Stimulated activated CD8-positive, alpha-beta memory T cell treated with anti-CD3 and anti-CD28 coated beads, Interleukin-2, amount 100 ng/mL, for 48 hours (primary cell): ENCODE measurements around the gene RHBDL3.

Source experiments
- DNase-seq, 2 donors: peaks; one replicate each; pipeline ENCODE4 v3.0.0-alpha.2; 2020; ENCODE audit warnings: low read depth in 2 of 2

The RHBDL3 gene

DNA sequence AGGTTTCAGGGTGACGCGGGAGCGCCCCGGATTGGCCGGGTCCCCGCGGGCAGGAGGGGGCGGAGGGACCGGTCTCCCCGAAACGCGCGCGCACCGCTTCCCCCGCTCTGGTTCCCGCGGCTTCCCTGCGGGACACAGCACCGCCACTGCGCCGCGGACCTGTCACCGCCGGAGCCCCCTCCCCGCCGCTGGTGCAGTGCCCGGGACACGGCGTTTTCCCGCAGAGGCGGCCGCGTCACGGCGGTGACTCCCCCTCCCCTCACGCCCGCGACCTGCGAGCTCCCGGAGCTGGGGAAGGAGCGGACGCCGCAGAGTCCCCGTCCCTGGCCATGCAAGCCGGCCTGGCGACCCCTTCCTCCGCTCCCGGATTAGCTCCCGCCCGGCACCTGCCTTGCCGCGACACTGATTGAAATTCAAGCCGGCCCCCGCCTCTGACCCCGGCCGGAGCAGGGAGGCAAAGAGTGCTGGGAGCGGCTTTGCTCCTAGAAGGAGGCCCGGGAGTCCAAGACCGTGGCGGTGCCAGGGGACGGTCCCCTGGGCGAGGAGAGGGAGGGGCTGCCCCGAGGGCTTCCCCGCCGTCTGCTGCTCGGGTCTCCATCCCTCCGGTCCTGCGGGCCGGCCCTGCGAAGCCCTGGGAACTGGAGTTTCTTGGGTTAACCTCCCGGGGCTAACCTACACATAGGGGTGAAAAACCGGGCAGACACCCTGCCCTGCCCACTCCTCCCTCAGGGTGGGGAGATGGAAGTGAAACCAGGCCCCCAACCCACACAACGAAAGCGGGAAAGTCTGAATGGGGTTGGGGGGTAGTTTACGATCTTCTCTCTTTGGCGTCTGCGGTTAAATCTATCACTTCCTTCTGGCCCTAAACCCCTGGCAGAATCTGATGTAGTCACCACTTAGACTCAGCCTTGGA lies 1.0 kb downstream of the RHBDL3 start:
- DNase-seq = peak in 1 of 2 donors; percentile 15

DNA sequence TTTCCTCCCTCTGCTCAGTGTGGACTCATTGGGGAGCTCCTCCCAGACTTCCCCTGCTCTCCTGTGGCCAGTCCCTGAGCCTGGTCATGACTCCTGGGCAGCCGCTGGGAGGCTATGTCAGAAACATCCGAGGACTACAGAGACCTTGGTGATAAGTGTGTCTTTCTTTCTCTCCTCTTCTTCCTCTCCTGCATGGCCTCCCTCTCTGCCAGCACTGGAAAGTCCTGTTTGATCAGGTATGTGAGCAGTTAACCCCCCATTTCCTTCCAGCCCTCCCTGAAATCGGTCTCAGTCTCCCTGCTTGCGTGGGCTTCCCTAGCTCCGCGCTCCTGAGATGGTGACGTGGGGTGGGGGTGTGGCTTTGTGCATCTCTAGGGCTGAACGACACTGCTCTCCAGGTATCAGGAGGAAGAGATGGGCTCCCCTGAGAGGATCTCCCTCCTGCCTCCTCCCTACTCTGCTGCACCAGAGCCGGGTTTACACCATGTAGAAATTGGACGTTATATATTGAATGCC lies 2.1 kb downstream of the RHBDL3 start:
- no peak for DNase-seq

DNA sequence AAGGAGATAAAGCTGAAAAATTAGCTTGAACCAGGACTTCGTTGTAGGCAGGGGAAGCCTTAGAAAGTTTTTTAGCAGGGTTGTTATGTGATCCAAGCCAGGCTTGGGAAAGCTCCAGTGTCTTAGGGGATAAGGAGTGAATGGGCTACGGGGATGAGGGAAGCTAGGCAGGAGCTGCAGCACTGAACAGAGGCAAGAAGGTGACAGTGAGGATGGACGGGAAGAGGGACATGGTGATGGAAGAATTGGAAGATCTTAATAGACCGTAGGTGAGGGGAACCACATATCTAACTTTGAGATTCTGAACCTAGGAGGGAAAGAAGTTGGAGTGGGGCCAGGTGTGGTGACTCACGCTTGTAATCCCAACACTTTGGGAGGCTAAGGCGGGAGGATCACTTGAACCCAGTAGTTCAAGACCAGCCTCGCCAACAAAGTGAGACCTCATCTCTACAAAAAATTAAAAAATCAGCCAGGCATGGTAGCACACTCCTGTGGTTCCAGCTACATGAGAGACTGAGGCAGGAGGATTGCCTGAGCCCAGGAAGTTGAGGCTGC lies 3.2 kb downstream of the RHBDL3 start:
- no peak for DNase-seq

DNA sequence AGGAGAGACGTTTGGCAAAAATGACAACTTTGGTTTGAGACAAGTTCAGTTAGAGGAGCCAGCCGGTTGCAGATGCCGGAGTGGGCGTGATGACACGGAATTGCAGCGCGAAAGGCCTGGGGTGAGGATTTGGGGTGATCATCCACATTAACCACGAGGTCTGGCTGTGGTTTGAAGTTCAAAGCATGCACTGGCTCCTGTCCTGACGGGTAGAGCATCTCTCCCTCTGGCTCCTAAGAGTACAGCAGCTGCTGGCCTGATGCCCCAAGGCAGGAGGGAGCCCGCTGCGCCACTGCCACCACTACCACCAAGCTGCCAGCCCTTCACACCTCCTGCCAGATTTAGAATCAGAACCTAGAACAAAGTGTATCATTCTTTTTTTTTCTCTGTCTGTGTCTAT lies 3.7 kb downstream of the RHBDL3 start:
- no peak for DNase-seq

DNA sequence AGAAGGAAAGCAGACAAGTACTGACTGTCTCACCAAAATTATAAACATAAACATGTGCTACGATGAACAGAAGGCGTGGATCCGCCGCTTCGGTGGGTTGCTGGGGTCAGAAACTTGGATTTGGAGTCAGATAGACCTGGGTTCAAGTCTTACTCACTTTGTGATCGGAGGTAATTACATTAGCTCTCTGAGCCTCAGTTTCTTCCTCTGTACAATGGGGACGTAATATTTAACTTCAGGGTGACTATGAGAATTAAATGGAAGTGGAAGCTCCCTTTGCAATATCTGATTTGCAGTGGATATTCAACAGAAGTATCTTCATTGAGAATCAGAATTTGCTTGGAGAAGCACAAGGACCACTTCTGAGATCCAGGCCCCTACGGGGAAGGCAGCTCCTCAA lies 6.2 kb downstream of the RHBDL3 start:
- no peak for DNase-seq

DNA sequence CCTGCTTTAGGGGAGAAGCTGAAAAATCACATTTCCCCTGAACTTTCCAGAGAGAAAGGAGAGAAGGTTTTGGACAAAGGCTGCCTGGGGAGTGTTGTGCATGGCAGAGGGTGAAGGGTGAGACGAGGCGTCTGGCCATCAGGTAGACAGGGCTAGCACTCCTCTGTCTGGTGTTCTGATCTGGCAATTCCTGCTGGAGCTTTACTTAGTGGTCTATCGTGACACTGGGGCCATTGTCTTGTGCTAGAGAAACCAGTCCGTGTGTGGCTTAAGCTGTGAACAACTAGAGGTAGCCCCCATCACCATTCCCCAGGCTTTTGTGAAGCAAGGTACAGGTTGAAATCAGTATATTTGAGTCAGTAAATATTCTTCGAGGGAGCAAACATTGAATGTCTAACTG lies 8.5 kb downstream of the RHBDL3 start:
- no peak for DNase-seq

DNA sequence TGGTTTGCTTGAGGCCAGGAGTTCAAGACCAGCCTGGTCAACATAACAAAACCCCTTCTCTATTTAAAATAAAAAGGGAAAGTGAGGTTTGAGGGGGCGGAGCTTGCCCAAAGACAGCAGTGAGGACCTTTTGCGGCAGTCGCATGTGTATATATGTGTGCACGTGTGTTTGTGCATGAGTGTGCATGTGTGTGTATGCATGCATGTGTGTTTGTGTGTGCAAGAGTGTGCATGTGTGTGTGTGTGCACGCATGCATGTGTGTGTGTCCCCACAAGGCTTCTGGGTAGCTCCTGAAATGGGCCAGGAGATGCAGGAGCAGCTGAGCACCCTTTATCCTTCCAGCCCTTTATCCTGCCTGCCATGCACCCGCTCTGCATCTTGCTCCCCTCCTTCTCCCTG lies 9.0 kb downstream of the RHBDL3 start:
- DNase-seq = no peak

DNA sequence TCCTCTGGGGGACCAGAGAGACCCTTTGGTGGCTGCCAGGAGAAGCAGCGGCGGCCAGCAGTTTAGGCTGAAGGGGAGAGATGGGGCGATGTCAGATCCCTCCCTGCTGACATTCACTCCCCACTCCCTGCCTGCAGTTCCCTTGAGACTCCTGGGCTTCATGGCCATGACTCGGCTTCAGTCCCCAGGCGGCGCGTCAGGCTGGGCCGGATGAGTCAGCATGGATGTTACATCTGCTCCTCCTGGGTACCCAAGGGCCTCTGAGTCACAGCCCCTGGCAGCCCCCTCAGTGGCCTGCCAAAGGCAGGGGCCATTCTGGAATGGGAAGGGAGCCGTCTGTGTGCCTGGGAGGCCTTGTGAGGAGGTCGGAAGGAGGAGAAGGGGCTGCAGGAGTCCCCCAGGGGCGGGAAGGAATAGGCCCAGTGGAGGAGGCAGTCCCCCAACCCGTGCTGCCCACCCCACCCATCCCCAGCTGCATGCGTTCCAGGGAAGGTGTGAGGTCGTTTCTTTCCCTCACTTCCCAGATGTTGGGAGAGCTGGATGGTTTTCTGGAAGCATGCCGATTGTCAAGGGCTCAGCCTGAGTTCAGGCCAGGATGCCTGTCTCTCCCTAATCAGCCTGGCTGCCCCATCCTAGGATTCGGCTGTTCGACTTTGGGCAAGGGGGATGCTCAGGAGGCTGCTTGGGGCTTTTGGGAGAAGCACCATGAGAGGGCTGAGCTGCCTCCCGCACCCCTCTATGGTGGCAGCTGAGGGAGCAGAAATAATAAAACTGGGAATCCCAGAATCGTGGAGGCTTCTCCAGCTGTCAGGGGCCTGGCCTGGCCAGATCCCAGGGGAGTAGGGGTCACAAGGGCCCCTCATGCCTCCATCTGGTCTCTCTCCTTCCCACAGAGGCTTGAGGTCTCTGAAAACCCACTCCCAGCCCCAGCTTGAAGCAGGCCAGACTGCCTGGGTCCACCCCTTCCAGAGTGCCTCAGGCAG lies 9.7 kb downstream of the RHBDL3 start:
- no peak for DNase-seq

DNA sequence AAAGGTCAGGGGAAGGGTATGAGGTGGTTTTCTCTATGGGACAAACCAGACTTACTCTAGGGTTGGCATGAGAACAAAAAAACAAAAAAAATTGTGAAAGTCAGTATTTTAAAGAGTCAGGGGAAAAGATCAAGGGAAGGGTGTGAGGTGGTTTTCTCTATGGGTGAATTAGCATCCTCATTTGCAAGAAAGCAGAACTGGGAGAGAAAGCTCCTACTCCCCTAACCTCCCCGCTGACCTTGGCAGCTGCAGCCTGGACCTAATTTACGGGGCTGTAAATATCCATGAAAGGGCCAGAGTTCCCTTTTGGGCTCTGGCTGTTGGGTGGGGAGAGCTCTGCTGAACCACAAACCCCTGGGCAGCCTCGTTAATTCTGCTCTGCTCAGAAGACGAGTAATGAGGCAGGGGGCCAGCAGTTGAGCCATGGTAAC lies 10.6 kb downstream of the RHBDL3 start:
- DNase-seq = no peak

DNA sequence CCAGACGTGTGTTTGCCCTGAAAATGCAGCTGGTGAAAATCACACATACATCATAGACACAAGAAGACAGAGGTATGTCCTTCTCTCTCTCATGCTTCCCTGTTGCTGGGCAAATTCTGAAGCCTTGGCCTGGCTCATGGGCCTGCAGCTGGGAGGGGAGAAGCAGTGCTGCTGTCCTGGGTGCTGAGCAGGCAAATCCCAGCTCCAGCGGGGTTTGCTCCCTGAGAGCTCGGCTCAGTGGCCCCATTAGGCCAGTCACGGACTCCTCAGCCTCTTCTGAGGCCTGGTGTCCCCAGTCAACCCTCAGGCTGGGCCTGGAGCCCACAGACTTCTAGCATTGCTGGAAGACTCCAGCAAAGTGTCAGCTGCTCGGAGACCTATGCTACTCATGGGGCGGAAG lies 11.7 kb downstream of the RHBDL3 start:
- no peak for DNase-seq

DNA sequence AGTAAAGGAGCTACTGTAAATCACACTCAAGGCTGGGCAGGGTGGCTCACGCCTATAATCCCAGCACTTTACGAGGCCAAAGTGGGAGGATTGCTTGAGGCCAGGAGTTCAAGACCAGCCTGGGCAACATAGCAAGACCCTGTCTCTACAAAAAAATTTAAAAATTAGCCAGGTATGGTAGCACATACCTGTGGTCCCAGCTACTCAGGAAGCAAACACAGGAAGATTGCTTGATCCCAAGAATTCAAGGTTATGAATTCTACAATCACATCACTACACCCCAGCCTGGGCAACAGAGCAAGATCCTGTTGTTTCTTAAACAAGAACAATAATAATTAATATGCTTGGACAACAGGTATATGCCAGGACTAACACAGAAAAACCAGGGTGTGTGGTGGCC lies 13.2 kb downstream of the RHBDL3 start:
- DNase-seq = no peak

DNA sequence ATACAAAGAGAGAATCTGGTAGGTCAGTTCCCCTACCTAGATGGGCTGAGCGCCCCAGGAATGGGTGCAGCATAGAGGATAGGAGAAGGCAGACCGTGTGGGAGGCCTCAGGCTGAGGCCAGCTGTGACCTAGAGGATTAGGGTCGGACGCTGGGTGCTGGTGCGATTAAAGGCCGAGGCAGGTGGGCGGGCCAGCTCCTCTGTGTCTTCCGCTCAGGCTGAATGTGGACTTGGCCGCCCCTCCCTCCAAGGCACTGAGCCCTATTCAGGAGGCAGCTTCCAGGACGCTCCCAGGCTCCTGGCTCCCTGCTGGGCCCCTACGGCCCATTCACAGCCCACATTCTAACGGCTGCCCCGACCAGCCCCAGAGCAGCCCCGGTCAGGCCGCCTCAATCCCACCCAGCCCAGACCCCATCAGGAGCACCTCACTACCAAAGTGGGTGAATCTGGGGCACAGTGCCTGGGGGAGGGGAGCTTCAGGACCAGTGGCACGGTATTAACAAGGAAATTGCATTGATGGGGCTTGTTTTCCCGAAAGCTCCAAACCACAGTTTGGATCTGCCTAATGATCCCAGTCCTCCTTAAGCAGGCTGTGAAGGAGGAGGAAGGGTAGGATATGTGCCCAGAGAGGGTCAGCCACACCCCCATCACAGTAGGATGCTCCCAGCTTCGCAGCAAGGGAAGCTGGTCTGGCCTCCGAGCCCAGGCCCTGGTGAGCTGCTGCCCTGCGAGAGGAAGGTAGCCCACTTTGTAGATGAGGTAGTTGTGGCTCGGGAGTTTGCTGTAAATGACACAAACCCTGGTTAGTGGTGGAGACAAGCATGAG lies 14.5 kb downstream of the RHBDL3 start:
- no peak for DNase-seq

DNA sequence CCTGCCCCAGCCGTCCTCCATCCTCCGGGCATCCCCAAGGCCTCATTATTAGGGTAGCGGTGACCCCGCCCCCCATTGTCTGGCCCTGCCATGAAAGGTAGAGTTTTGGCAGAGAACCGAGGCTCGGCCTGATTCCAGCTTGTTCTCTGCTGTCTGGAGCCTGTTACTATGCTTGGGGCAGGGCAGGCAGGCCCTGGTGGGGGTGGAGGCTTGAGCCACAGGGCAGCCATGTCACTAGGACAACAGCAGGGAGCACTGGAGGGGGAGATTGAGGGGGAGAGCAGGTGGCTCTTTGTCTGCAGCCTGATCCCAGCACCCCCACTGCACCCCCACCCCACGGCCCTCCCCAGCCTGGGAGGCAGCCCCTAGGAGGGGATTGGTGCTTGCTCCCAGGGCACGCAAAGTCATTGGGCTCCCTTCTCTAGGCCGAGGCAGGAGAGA lies 15.4 kb downstream of the RHBDL3 start:
- no peak for DNase-seq

DNA sequence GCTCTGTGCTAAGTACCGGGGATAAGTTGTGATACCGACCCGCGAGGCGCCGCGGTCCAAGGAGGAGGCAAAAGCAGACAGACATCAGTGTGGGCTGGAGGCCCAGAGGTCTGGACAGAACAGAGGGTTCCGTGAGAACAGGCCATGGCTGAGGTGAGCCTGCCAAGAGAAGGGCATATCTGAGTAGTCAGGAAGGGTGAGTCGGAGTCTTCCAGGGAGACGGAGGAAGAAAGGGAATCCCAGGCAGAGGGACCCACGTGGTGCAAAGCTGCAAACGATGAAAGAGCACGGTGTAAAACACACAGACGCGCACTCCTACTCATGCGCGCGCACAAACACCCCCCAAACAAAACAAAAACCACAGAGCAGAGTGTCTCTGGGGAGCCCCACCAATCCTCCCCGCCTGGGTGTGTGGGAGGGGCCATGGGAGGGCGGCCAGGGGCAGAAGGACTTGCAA lies 18.1 kb downstream of the RHBDL3 start:
- no peak for DNase-seq

DNA sequence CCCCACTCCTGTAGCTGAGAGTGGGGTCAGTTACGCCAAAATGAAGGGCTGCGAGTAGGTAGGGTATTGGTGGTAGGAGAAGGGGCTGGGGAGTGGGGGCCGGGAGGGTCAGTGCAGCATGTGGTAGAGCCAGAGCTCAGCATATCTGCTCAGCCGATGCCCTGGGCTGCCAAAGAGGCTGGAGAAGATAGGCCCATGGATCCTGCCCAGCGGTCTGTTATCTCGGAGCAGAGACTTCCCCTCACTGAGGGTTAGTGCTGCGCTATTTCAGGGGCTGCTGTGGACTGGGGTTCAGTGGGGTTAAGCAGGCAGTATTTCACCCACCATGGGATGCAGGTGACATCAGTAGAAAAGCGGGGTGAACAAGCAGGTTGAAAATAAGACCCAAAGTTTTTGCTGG lies 19.7 kb downstream of the RHBDL3 start:
- no peak for DNase-seq

DNA sequence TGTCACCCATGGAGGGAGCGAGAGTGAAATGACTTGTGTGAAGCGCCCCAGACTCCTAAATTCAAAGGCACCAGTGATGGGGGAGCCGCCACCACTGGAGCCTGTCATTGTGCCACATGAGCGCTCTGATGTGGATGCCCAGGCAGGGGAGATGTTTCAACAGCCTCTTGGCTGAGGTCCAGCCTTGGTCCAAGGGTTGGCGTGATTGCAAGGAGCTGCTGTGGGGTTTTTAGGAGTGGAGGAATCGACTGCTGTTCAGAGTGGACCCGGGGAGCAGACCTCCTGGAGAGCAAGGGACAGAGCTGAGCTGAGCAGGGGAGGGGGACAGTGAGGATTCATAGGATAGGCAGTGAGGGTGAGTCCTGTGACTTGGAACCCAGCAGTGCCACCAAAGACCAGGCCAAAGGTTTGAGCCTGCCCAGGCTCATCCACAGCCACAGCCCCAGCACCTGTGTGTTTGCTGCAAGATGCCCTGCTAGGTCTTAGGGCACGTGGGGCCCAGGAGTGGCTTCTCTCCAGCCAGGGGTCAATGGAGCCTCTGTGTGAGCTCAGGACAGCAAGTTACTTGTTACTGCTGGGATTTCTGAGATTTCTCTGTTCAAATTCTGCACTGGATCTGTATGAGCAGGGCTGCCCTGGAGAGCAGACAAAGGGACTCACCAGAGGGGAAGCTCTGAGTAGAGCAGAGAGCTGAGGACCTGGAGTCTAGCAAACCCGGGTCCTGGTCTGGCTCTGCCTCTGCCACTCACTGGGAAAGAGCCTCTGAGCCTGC lies 20.3 kb downstream of the RHBDL3 start:
- DNase-seq = no peak

DNA sequence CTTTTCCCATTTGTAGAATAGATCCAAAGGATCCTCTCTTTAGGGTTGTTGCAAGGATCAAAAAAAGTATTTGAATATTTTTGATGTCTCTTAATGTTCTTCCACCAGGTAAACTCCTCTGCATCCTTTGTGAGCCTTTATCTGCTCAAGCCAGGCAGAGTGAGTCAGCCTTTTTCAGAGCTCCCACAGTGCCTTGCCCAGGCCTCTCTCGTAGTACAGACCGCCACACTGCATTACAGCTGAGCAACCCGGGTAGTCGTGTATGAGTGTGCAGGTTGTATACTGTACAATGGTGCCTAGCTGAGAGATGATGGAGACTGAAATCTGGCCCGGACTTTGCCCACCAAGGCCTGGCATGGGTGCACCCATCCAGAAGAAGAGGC lies 20.9 kb downstream of the RHBDL3 start:
- no peak for DNase-seq

DNA sequence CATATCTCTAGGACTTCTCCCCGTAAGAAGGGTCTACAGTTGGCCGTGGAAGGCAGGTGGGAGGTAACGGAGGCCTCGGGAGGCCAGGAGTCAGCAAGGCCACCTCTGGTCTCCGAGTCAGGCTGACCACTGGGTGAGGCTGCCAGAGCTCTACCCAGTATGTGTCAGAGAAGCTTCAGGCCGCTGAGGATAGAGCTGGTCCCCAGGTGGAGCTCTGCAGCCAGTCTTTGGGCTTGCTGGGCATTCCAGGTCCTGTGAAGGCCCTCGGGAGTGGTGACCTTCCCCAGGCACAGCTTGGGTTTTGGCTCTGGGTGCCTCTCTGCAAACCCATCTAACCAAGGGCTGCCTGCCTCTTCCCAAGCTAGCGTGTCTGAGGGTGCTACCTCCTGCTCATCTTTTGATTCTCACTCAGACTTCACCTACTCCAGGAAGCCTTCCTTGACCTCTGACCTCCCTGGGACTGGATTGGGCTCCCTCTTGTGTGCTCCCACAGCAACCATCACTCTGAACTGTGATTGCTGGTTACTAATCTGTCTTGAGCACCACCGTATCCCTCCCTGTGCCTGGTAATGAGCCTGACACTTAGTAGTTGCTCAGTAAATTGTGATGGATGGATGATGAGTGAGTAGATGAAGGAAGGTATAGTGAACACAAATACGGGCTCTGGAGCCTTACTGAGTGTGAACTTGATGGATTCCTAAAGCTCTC lies 22.3 kb downstream of the RHBDL3 start:
- DNase-seq = no peak

DNA sequence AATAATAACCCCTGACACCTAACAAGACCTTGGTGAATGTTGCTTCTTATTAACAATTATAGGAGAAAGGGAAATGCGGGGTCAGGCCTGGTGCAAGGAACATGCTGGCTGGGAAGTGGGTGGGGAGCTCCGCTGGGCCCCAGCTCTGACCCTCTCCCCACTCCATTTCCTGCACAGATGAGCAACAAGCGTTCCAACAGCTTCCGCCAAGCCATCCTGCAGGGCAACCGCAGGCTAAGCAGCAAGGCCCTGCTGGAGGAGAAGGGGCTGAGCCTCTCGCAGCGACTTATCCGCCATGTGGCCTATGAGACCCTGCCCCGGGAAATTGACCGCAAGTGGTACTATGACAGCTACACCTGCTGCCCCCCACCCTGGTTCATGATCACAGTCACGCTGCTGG lies 23.0 kb downstream of the RHBDL3 start:
- no peak for DNase-seq
